Keratinocyte (primary cell): ENCODE results near the gene PASD1.

Source experiments
- EZH2 ChIP-seq: IDR thresholded peaks from one replicate; pipeline ENCODE4 v1.6.1; 2012; ENCODE audit warnings: inconsistent platforms, mild to moderate bottlenecking, low read length, moderate library complexity
- TF ChIP-seq, protein P1 (sequence below), 3 experiments: IDR thresholded peaks in 1 of 3; conservative IDR thresholded peaks in 1 of 3; optimal IDR thresholded peaks in 1 of 3; 2 replicates in 2 of 3; 3 replicates in 1 of 3; pipeline versions ENCODE3 to v1.5.1; 2011; ENCODE audit warnings: low read length in 3 of 3, mild to moderate bottlenecking in 3 of 3, moderate library complexity in 2 of 3, control low read depth in 1 of 3, inconsistent platforms in 1 of 3; ENCODE audit not compliant: insufficient read depth in 2 of 3; ENCODE audit errors: extremely low read depth in 1 of 3

GRCh38 chrX:151699746-151700145 is 136.3 kb downstream of the PASD1 start:
- TF ChIP-seq, protein P1, sequence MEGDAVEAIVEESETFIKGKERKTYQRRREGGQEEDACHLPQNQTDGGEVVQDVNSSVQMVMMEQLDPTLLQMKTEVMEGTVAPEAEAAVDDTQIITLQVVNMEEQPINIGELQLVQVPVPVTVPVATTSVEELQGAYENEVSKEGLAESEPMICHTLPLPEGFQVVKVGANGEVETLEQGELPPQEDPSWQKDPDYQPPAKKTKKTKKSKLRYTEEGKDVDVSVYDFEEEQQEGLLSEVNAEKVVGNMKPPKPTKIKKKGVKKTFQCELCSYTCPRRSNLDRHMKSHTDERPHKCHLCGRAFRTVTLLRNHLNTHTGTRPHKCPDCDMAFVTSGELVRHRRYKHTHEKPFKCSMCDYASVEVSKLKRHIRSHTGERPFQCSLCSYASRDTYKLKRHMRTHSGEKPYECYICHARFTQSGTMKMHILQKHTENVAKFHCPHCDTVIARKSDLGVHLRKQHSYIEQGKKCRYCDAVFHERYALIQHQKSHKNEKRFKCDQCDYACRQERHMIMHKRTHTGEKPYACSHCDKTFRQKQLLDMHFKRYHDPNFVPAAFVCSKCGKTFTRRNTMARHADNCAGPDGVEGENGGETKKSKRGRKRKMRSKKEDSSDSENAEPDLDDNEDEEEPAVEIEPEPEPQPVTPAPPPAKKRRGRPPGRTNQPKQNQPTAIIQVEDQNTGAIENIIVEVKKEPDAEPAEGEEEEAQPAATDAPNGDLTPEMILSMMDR (optimal IDR thresholded peaks at IDR 0.05 in 1 of 3, IDR thresholded peaks at IDR 0.05 in 1 of 3, conservative IDR thresholded peaks at IDR 0.05 in 1 of 3; ENCODE audit: extremely low read depth in 1 of 3, insufficient read depth in 2 of 3, low read length in 3 of 3): no peak
- no peak for TF ChIP-seq EZH2
